GM12878 (cell line): ENCODE results near the gene TNFRSF8. TPM values are rescaled to one million over a fixed set of nuclear protein-coding genes. Genes with fewer than 3 reads are reported as not detected.

Experiments used
- ATAC-seq: fragments of 200-7000 bp; cut with Tn5 transposase; 3 replicates; pipeline ENCODE4 v1.9.1; 2020; ENCODE audit warnings: mild to moderate bottlenecking, moderate library complexity
- BruUV-seq: library from RNA; stranded (reverse); fragments of 400-500 nt; replicated peaks from 2 replicates; lab custom pipeline; 2021; lab: Mats Ljungman, UMichigan
- CTCF ChIA-PET: fragments of 300-600 bp; sonication (Branson Sonifier 250); formaldehyde crosslinking; extraction: SDS; loops from one replicate; lab custom pipeline; 2021; ENCODE audit warnings: inconsistent platforms; lab: Yijun Ruan, JAX
- POLR2A ChIA-PET: fragments of 350-600 bp; formaldehyde crosslinking; extraction: SDS; loops from one replicate; lab custom pipeline; 2021; ENCODE audit warnings: inconsistent platforms; lab: Charles Lee
- RAD21 ChIA-PET: fragments of 300-600 bp; sonication (Branson Sonifier 250); formaldehyde crosslinking; loops from one replicate; lab custom pipeline; 2023; ENCODE audit warnings: antibody characterized with exemption; ENCODE audit not compliant: unreplicated experiment; lab: Charles Lee
- SMC1A ChIA-PET: fragments of 300-600 bp; sonication (Branson Sonifier 250); formaldehyde crosslinking; loops from one replicate; lab custom pipeline; 2023; ENCODE audit not compliant: unreplicated experiment, uncharacterized antibody; lab: Charles Lee
- DNase-seq: peaks from one replicate; pipeline ENCODE4 v3.0.0-alpha.2; 2011; ENCODE audit warnings: low read depth, low spot score
- FAIRE-seq: peaks from 3 replicates; lab custom pipeline; 2011; peaks lifted over from hg19 to GRCh38; lab: Jason Lieb, UNC
- H2AFZ ChIP-seq: 2 replicates; pipeline ENCODE4 v1.6.0; 2011; ENCODE audit warnings: low read depth, low read length, control low read depth; ENCODE audit not compliant: control insufficient read depth
- H3K27ac ChIP-seq: 2 replicates; pipeline ENCODE4 v1.5.1; 2011; ENCODE audit warnings: control low read depth; ENCODE audit not compliant: control insufficient read depth, insufficient read depth
- H3K27me3 ChIP-seq, 2 experiments: replicated peaks in 1 of 2; 2 replicates each; pipeline versions ENCODE4 v1.6.0 to v1.6.1; 2011; ENCODE audit warnings: low read length in 1 of 2; ENCODE audit not compliant: control insufficient read depth in 2 of 2, insufficient read depth in 2 of 2
- H3K36me3 ChIP-seq, 2 experiments: 2 replicates each; pipeline ENCODE4 v1.5.1; 2011; ENCODE audit warnings: low read length in 1 of 2; ENCODE audit not compliant: control insufficient read depth in 2 of 2, insufficient read depth in 2 of 2
- H3K4me1 ChIP-seq: 2 replicates; pipeline ENCODE4 v1.6.1; 2011; ENCODE audit warnings: mild to moderate bottlenecking, low read length, moderate library complexity, mixed read lengths; ENCODE audit not compliant: control insufficient read depth, insufficient read depth
- H3K4me2 ChIP-seq: 2 replicates; pipeline ENCODE4 v1.6.0; 2011; ENCODE audit warnings: control low read depth; ENCODE audit not compliant: control insufficient read depth, insufficient read depth
- H3K4me3 ChIP-seq: fragments of 200-600 bp; sonication (generic); 2 replicates; pipeline ENCODE4 v1.5.1; 2016
- H3K79me2 ChIP-seq: 2 replicates; pipeline ENCODE4 v1.6.0; 2011; ENCODE audit warnings: low read length; ENCODE audit not compliant: control insufficient read depth, insufficient read depth
- H3K9ac ChIP-seq: 2 replicates; pipeline ENCODE4 v1.8.0; 2011; ENCODE audit warnings: low read length, control low read depth, mixed read lengths; ENCODE audit not compliant: control insufficient read depth, insufficient read depth
- H3K9me3 ChIP-seq: replicated peaks from 3 replicates; pipeline ENCODE4 v1.5.1; 2011; ENCODE audit warnings: mild to moderate bottlenecking, low read length; ENCODE audit not compliant: control insufficient read depth, insufficient read depth
- H4K20me1 ChIP-seq: 2 replicates; pipeline ENCODE4 v1.6.0; 2011; ENCODE audit not compliant: control insufficient read depth, insufficient read depth
- IKZF1 ChIP-seq: fragments of 450-650 bp; conservative IDR thresholded peaks from 2 replicates; pipeline ENCODE4 v1.6.1; 2017; ENCODE audit warnings: antibody characterized with exemption, mild to moderate bottlenecking
- TAF1 ChIP-seq: IDR thresholded peaks from 2 replicates; pipeline ENCODE4 v1.6.1; 2011; ENCODE audit warnings: mild to moderate bottlenecking, low read depth, low read length, borderline replicate concordance
- TCF12 ChIP-seq: IDR thresholded peaks from 2 replicates; pipeline ENCODE4 v1.6.1; 2011; ENCODE audit warnings: low read depth, mild to moderate bottlenecking, low read length
- WGBS: methylation state at CpG from one replicate; pipeline ENCODE4 v1.1.6; 2016; ENCODE audit warnings: low lambda C conversion rate; ENCODE audit not compliant: insufficient replicate concordance, insufficient coverage; ENCODE audit errors: missing lambda C conversion rate; 5-methylcytosine and 5-hydroxymethylcytosine counted together
- in situ Hi-C: fragments of 300-500 bp; cut with MboI; formaldehyde crosslinking; loops from 9 replicates; pipeline ENCODE4 v1.14.3; 2018; ENCODE audit warnings: mixed read lengths
- intact Hi-C: fragments of 100-400 bp; cut with micrococcal nuclease; formaldehyde crosslinking; loops from one replicate; pipeline ENCODE4 v1.14.2; 2022; ENCODE audit not compliant: unreplicated experiment
- polyA plus RNA-seq, 11 experiments: library from polyadenylated mRNA; depleted of rRNA in 4 of 11; unstranded in 6 of 11; stranded (reverse) in 5 of 11; fragments of >200 nt; fragmentation: Nextera tagmentation in 4 of 11; fragmentation: Illumina TruSeq in 1 of 11; extraction: Ambion mirVana in 4 of 11; extraction: Trizol in 1 of 11; gene quantifications; 1 replicate in 1 of 11; 2 replicates in 10 of 11; pipeline versions ENCODE4 v1.2.1 to v1.2.3, GENCODE V29; 2011 to 2016; ENCODE audit warnings: inconsistent platforms in 2 of 11, missing spikeins in 2 of 11, low read depth in 1 of 11
- total RNA-seq, 4 experiments: library from RNA; depleted of rRNA in 3 of 4; stranded (reverse); fragments of >200 nt in 3 of 4; fragmentation: Illumina TruSeq in 1 of 4; extraction: Trizol in 1 of 4; gene quantifications; 2 replicates each; pipeline versions ENCODE4 v1.2.1 to v1.2.3, GENCODE V29; 2013 to 2021
- TF ChIP-seq, protein P1 (sequence below): fragments of 450-650 bp; IDR thresholded peaks from 2 replicates; pipeline ENCODE4 v1.6.1; 2017; ENCODE audit warnings: mild to moderate bottlenecking, moderate library complexity
- TF ChIP-seq, protein P2 (sequence below): fragments of 150-350 bp; IDR thresholded peaks from 2 replicates; pipeline ENCODE4 v1.6.1; 2016; ENCODE audit warnings: low read depth, low read length

TNFRSF8 gene
- total and polyA plus RNA-seq, 10 of the 15 experiments (the other 5 are each of a cell fraction or from before 2014, with no cell fraction given) = 9.8 to 114 (median 58.8) TPM

DNA sequence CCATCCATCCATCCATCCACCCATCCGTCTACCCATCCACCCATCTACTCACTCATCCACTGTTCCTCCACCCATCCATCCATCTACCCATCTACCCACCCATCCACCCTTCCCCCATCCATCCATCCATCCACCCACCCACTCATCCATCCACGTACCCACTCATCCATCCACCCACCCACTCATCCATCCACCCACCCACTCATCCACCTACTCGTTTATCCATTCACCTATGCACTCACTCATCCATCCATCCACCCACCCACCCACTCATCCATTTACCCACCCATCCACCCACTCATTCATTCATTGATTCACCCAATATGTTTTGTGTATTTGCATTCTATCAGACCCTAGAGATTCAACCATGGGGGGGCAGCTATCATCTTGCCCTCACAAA, 27.2 kb downstream of the TNFRSF8 start:
- Histone ChIP-seq H3K4me3 (no peak overlapping the region), H2AFZ (no peak overlapping the region), H3K9me3 (no peaks in the 10 kb centered on the region; the same call in 2 of the 3 replicates), H3K4me1 (peaks cover 22% of the 10 kb centered on the region), H3K9ac (no peak overlapping the region)
- ChIA-PET CTCF (interaction anchor here (1.4 kb wide), 1 partner anchor 30 kb away, joined by 3 read pairs; no protein-coding TSS in a partner anchor), RAD21 (no interaction called here)
- in situ Hi-C loops = no loop called here
- intact Hi-C loops = no loop called here
- BruUV-seq = no TSS peak
- no peak for TF ChIP-seq TCF12
- TF ChIP-seq, protein P1, sequence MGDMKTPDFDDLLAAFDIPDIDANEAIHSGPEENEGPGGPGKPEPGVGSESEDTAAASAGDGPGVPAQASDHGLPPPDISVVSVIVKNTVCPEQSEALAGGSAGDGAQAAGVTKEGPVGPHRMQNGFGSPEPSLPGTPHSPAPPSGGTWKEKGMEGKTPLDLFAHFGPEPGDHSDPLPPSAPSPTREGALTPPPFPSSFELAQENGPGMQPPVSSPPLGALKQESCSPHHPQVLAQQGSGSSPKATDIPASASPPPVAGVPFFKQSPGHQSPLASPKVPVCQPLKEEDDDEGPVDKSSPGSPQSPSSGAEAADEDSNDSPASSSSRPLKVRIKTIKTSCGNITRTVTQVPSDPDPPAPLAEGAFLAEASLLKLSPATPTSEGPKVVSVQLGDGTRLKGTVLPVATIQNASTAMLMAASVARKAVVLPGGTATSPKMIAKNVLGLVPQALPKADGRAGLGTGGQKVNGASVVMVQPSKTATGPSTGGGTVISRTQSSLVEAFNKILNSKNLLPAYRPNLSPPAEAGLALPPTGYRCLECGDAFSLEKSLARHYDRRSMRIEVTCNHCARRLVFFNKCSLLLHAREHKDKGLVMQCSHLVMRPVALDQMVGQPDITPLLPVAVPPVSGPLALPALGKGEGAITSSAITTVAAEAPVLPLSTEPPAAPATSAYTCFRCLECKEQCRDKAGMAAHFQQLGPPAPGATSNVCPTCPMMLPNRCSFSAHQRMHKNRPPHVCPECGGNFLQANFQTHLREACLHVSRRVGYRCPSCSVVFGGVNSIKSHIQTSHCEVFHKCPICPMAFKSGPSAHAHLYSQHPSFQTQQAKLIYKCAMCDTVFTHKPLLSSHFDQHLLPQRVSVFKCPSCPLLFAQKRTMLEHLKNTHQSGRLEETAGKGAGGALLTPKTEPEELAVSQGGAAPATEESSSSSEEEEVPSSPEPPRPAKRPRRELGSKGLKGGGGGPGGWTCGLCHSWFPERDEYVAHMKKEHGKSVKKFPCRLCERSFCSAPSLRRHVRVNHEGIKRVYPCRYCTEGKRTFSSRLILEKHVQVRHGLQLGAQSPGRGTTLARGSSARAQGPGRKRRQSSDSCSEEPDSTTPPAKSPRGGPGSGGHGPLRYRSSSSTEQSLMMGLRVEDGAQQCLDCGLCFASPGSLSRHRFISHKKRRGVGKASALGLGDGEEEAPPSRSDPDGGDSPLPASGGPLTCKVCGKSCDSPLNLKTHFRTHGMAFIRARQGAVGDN = no peak
- TF ChIP-seq, protein P2, sequence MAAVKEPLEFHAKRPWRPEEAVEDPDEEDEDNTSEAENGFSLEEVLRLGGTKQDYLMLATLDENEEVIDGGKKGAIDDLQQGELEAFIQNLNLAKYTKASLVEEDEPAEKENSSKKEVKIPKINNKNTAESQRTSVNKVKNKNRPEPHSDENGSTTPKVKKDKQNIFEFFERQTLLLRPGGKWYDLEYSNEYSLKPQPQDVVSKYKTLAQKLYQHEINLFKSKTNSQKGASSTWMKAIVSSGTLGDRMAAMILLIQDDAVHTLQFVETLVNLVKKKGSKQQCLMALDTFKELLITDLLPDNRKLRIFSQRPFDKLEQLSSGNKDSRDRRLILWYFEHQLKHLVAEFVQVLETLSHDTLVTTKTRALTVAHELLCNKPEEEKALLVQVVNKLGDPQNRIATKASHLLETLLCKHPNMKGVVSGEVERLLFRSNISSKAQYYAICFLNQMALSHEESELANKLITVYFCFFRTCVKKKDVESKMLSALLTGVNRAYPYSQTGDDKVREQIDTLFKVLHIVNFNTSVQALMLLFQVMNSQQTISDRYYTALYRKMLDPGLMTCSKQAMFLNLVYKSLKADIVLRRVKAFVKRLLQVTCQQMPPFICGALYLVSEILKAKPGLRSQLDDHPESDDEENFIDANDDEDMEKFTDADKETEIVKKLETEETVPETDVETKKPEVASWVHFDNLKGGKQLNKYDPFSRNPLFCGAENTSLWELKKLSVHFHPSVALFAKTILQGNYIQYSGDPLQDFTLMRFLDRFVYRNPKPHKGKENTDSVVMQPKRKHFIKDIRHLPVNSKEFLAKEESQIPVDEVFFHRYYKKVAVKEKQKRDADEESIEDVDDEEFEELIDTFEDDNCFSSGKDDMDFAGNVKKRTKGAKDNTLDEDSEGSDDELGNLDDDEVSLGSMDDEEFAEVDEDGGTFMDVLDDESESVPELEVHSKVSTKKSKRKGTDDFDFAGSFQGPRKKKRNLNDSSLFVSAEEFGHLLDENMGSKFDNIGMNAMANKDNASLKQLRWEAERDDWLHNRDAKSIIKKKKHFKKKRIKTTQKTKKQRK = no peak
- no peak for TF ChIP-seq IKZF1
- TF ChIP-seq TAF1 = no peak
- TF ChIP-seq, all 136 proteins: peak for 0
- no peaks in the 10 kb centered on the region for H4K20me1 ChIP-seq
- ATAC-seq (no peak), DNase-seq (no peak), FAIRE-seq (no peak)
- ChIA-PET POLR2A (no interaction called here), SMC1A (no interaction called here)
- 100% methylated on average over 1 of the region's 3 CpGs for WGBS
- H3K27me3 ChIP-seq = no peaks in the 10 kb centered on the region
- H3K79me2 ChIP-seq = peaks cover 74% of the 10 kb centered on the region
- peaks cover 24 to 38% of the 10 kb centered on the region in 2 experiments for H3K36me3 ChIP-seq
- no peak overlapping the region for H3K27ac ChIP-seq
- no peak overlapping the region for H3K4me2 ChIP-seq
